GM12873 (cell line): ENCODE results near the gene HENMT1.

ENCODE experiments used
- CTCF ChIP-seq: IDR thresholded peaks from 2 replicates; pipeline ENCODE4 v1.5.1; 2012; ENCODE audit warnings: low read depth, mild to moderate bottlenecking, moderate library complexity, low read length, control low read depth; ENCODE audit not compliant: insufficient read depth; ENCODE audit errors: missing control alignments

HENMT1 gene

GRCh38 chr1:108665771-108666170 is 4.9 kb upstream of the HENMT1 start:
- TF ChIP-seq CTCF, result no peak

GRCh38 chr1:108665067-108665466 is 4.2 kb upstream of the HENMT1 start:
- TF ChIP-seq CTCF, result no peak

GRCh38 chr1:108664481-108664880 is 3.6 kb upstream of the HENMT1 start:
- TF ChIP-seq CTCF, result no peak

GRCh38 chr1:108663074-108663473 is 2.2 kb upstream of the HENMT1 start:
- no peak for TF ChIP-seq CTCF

- no peak for TF ChIP-seq CTCF
Measured at GRCh38 chr1:108657356-108658080, 3.4 kb downstream of the HENMT1 start.

DNA sequence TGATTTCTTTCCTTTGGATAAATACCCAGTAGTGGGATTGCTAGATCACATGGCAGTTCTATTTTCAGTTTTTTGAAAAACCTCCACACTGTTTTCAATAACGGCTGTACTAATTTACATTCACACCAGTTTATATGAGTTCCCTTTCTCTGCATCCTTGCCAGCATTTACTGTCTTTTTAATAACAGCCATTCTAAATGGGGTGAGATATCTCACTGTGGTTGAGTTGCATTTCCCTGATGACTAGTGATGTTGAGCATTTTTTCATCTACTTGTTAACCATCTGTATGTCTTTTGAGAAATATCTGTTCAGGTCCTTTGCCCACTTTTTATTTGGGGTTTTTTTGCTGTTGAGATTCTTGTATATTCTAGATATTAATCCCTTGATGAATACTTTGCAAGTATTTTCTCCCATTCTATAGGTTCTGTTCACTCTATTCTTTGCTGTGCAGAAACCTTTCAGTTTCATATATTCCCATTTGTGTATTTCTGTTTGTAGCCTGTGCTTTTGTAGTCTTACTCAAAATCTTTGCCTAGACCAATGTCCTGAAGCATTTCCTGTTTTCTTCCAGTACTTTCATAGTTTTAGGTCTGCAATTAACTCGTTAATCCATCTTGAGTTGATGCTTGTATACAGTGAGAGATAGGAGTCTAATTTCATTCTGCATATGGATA is 7.3 kb downstream of the HENMT1 start:
- no peak for TF ChIP-seq CTCF

- no peak for TF ChIP-seq CTCF
Measured at GRCh38 chr1:108646648-108647269, 14.1 kb downstream of the HENMT1 start.
